GM19193 (cell line): Measurements from ENCODE around the gene PCBP3.

Experiments
- POLR2A ChIP-seq: IDR thresholded peaks from 4 replicates; pipeline ENCODE4 v1.6.1; 2011; ENCODE audit not compliant: insufficient read depth, insufficient read length; ENCODE audit errors: extremely low read depth

PCBP3 gene

DNA sequence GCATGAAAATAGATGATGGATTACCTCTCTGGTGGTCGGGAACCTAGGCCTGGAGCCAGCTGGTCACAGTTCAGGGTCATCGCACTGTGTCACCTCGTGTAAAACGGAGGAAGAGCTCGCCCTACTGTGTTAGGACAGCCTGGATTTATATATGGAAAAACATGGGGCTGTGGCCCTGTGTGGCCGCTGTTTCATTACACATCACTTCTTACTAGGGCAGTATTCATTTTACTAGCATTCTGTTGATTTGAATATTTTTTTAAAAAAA is 233.6 kb downstream of the PCBP3 start:
- TF ChIP-seq POLR2A: no peak

DNA sequence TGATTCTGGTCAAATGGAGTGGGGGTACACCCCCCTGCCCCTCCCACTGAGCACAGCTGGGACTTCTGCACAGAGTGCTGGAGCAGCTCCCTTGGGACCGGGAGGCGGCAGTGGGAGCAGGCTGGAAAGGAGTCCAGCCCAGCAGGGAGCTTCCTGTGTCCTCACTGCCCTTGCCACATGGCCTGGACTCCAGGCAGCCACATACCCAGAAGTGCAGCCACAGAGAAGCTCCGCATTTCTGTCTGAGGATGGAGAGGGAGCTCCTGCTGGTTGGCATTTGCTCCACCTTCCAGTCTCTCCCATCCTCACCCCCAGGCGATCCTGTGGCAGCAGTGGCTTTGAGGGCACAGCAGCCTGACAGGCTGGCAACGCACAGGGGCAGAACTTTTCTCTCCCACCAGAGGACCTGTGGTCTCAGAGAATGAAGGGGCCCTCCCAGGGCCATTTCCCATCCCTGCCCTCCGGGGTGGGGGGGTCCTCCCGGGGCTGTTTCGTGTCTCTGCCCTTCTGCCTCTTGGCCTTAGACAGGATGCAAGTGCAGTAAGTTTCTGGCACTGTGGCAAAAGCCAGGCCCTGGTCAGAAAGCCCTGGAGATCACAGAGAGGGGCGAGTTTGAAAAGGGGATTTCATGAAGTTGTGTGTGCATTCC is 234.4 kb downstream of the PCBP3 start:
- no peak for TF ChIP-seq POLR2A

DNA sequence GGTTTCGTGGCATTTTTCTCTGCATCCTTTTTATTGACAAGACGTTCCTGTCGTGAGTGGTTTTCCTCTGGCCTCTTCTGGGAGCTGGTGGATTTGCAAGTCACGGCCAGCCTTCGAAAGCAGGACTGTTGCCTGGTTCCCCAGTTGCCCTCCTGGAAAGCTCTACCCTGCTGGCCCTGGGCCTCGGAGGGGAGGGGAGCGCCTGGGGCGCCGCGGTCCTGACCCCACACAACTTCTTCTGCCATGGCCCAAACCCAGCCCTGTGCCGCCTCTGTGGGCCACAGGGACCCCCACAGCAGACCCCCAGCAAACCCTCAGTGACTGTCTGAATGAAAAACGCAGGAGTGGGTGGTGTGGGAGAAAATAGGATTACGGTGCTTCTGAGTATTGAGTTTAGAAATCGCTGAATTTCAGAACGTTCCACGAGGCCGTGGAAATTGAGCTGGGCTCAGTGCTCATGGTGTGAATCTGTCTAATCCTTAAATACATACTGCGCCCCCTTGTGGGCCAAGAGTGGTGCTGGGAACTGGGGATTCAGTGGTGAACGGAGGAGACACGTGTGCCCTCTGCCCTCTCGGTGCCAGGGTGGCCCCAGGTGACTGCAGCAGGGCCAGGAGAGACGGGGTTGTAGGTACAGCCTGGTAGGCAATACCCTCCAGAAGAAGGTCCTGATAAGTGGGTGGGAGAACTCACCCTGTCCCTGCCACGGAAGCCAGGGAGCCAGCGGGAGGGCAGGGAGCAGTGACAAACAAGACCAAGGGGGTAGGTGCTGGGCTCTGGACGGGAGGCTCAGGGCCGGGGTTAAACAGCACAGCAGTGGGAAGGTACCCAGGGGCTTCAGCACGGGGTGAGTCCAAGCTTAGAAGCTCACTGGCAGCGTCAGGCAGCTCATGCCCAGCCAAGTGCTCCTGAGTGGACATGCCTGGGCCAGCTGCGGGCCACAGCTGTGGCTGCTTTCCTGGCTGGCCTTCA is 236.9 kb downstream of the PCBP3 start:
- no peak for TF ChIP-seq POLR2A

GRCh38 chr21:45882645-45883044 is 239.1 kb downstream of the PCBP3 start:
- TF ChIP-seq POLR2A: no peak

DNA sequence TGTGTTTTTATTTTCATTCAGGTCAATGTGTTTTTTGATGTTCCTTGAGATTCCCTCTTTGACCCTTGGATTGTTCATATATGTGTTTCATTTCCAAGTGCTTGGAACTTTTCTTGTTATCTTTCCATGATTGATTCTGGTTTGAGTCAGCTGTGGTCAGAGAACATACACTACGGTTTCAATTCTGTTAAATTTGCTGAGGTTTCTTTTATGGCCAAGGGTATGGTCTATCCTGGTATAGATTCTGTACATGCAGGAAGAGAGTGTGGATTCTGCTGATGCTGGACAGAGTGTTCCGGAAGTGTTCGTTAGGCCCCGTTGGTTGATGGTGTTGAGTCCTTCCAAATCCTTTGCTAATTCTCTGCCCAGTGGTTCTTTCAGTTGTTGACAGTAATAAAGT is 239.6 kb downstream of the PCBP3 start:
- no peak for TF ChIP-seq POLR2A

DNA sequence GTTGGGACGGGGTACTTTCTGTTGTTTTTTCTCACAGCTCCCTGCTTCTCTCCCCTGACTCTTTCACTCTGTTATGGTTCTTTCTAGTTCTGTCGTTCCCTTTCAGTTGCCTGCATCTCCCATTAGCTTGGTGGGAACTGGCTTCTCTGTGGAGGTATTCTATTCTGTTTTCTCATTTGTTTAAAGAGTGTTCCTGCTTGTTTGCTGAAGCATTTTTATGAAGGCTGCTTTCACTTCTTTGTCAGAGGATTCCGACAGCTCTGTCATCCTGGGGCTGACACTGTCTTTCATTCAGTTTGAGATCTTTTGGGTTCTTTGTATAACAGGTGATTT is 242.0 kb downstream of the PCBP3 start:
- TF ChIP-seq POLR2A: no peak

DNA sequence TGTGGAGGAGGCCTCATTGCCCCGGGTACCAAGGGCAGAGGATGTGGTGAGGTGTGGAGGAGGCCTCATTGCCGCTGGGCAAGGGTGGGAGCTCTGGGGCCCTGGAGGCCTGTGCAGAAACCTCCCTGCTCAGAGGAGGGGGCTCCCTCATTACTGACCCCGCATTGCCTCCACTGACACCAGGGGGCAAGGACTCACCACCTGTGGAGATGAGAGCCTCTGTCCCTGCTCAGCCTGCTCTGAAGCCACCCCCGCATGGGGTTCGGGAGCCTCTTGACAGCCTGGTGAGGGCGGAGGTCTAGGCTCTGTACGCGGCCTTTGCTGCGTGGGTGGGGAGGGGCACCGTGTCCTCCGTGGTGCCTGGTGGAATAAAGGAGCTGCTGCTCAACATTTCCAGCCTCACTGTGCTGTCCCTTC is 243.1 kb downstream of the PCBP3 start:
- TF ChIP-seq POLR2A: no peak

DNA sequence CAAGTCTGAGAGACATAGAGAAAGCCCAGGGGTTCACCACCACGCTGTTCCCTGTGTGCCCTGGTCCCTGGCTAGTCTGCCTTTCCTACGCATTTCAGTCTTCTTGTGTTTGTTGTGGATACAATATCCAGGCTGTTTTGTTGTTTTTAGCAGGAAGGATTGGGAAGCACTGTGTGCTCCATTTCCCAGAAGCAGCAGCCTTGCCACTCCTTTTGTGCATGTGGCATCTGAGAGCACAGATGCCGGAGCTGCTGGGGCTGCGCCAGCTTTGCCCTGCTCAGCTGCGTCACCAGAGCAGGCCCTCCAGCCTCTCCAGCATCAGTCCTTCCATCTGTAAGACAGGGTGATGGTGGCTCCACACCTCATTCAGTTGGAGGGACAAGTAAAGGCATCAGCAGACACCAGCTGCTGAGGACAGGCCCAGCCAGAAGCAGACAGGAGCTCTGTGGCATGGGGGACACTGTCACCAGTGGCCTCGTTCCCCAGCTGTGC is 243.6 kb downstream of the PCBP3 start:
- TF ChIP-seq POLR2A: no peak

DNA sequence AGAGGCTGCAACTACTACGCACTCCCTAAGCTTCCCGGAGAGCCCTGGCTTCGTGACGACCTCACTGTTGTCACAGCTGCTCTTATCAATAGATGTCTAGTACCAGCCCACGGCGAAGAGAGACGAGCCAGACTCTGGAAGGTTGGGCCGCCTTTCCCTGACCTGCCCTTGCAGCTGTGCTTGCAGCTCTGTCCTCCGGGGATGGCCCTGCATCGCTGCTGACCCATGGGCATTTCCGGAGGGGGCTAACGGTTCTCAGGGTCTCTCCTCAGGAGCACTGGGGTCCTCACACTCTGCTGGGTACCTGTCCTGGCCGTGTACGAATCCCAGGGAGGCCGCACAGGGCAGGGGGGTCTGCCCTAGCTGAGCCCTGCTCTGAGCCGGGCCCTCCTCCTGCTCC is 244.3 kb downstream of the PCBP3 start:
- TF ChIP-seq POLR2A: no peak

GRCh38 chr21:45888386-45889009 is 245.0 kb downstream of the PCBP3 start:
- TF ChIP-seq POLR2A: no peak

- no peak for TF ChIP-seq POLR2A
These were observed 245.7 kb downstream of the PCBP3 start for GRCh38 chr21:45889256-45889655.

GRCh38 chr21:45889961-45890360 is 246.4 kb downstream of the PCBP3 start:
- TF ChIP-seq POLR2A: no peak

DNA sequence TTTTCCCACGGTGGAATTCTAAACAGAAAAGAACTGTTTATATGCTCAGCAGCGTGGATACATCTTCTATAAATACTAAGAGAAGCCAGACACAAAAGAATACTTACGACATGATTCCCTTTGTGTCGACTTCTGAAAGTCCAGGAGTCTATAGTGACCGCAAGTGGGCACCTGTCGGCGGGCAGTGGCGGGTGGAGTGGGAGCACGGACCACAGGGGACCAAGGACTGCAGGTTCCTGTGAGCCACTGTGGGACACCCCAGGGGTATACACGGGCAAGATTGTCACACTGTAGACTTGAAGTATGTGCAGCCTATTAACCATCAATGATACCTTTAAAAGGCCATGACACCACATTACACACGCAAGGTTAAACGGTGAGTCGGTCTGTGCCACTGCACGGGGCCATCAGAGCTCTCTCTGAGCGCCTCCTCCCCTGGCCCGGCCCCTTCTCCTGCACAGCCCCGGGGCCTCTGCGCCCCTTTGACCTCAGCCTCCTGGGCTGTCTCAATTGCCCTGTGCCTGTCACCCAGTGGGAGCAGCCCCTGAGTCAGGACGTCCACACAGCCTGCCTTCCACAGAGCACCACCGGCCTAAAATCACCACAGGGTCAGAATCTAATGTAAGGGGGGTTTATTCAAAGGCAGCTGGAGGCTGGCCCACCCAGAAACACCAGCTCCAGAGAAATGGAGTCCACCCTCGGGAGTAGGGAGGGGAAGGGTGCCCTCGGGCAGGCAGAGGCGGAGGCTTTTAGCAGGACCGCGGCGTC is 248.0 kb downstream of the PCBP3 start:
- no peak for TF ChIP-seq POLR2A

GRCh38 chr21:45892156-45892915 is 248.8 kb downstream of the PCBP3 start:
- TF ChIP-seq POLR2A: no peak

- TF ChIP-seq POLR2A: no peak
These were observed 249.6 kb downstream of the PCBP3 start for GRCh38 chr21:45892916-45893739.
